Measurements from ENCODE around the gene PKP2. TPM values are rescaled to one million over a fixed set of nuclear protein-coding genes. Genes with fewer than 3 reads are reported as not detected.

The PKP2 gene
- total RNA-seq, 5 donors from 2014 or later (not counting 1 experiment from before 2014, with no cell fraction given), result 0.45 to 1.3 (median 0.93) TPM

Other genes with a start within 250 kb of the PKP2 start
- 10 to 100 TPM; 44.4 to 65.9 (median 48.3) TPM for gene DNM1L, start 217.5 kb downstream of the PKP2 start, total RNA-seq
- gene YARS2, start 140.9 kb downstream of the PKP2 start, total RNA-seq, result 10 to 100 TPM; 14.8 to 20.4 (median 18.0) TPM

Measured in T-cell (primary cell).